ENCODE measurements around the gene PSMA7.

Gene PSMA7

GRCh38 chr20:62104234-62104789, 38.9 kb downstream of the PSMA7 start:
- no peak overlapping the region for H3K4me3 ChIP-seq (ENCODE audit: low read depth, low read length)
- no peak for DNase-seq (ENCODE audit: low read depth)
- no peak for TF ChIP-seq CTCF (IDR thresholded peaks at IDR 0.05; ENCODE audit: control insufficient read depth, extremely low read depth, insufficient read depth)

GRCh38 chr20:62103508-62104233, 39.5 kb downstream of the PSMA7 start:
- TF ChIP-seq CTCF (IDR thresholded peaks at IDR 0.05; ENCODE audit: control insufficient read depth, extremely low read depth, insufficient read depth), result no peak
- no peak overlapping the region for H3K4me3 ChIP-seq (ENCODE audit: low read depth, low read length)
- no peak for DNase-seq (ENCODE audit: low read depth)

GRCh38 chr20:62101078-62101477, 42.1 kb downstream of the PSMA7 start:
- no peak for DNase-seq (ENCODE audit: low read depth)
- H3K4me3 ChIP-seq (ENCODE audit: low read depth, low read length), result no peak overlapping the region
- no peak for TF ChIP-seq CTCF (IDR thresholded peaks at IDR 0.05; ENCODE audit: control insufficient read depth, extremely low read depth, insufficient read depth)

GRCh38 chr20:62097881-62098407, 45.2 kb downstream of the PSMA7 start:
- TF ChIP-seq CTCF (IDR thresholded peaks at IDR 0.05; ENCODE audit: control insufficient read depth, extremely low read depth, insufficient read depth), result no peak
- no peak overlapping the region for H3K4me3 ChIP-seq (ENCODE audit: low read depth, low read length)
- no peak for DNase-seq (ENCODE audit: low read depth)

- DNase-seq (ENCODE audit: low read depth), result no peak
- TF ChIP-seq CTCF (IDR thresholded peaks at IDR 0.05; ENCODE audit: control insufficient read depth, extremely low read depth, insufficient read depth), result no peak
- no peak overlapping the region for H3K4me3 ChIP-seq (ENCODE audit: low read depth, low read length)
Observed at GRCh38 chr20:62096421-62097380, 46.5 kb downstream of the PSMA7 start.

- DNase-seq (ENCODE audit: low read depth), result no peak
- no peak for TF ChIP-seq CTCF (IDR thresholded peaks at IDR 0.05; ENCODE audit: control insufficient read depth, extremely low read depth, insufficient read depth)
- H3K4me3 ChIP-seq (ENCODE audit: low read depth, low read length), result no peak overlapping the region
Observed at GRCh38 chr20:62089393-62089792, 53.8 kb downstream of the PSMA7 start.

Measured in LNCaP clone FGC (cell line).